Left lung (tissue), 10 donors: ENCODE data around the gene FBXL2. TPM values are rescaled to one million over a fixed set of nuclear protein-coding genes. Genes with fewer than 3 reads are reported as not detected.

Experiments used
- ATAC-seq: fragments of 200-7000 bp; cut with Tn5 transposase; one replicate; pipeline ENCODE4 v1.9.1; 2020; ENCODE audit warnings: moderate library complexity
- DNase-seq, 4 donors: peaks; one replicate each; pipeline ENCODE4 v3.0.0-alpha.2; 2013 to 2020
- H3K27ac ChIP-seq, 2 donors: fragments of 200-600 bp; sonication (generic) in 1 of 2; one replicate each; pipeline versions ENCODE4 v1.5.0 to v1.8.0; 2020 to 2021
- H3K27me3 ChIP-seq, 2 donors: fragments of 200-600 bp; sonication (generic) in 1 of 2; one replicate each; pipeline versions ENCODE4 v1.5.0 to v1.8.0; 2020 to 2021
- H3K36me3 ChIP-seq, 2 donors: fragments of 200-600 bp; sonication (generic) in 1 of 2; one replicate each; pipeline versions ENCODE4 v1.5.0 to v1.8.0; 2020 to 2021
- H3K4me1 ChIP-seq, 2 donors: fragments of 200-600 bp; one replicate each; pipeline ENCODE4 v1.8.0; 2021
- H3K4me3 ChIP-seq, 2 donors: fragments of 200-600 bp; sonication (generic) in 1 of 2; one replicate each; pipeline versions ENCODE4 v1.5.0 to v1.8.0; 2020 to 2021; ENCODE audit warnings: mild to moderate bottlenecking in 1 of 2
- H3K9me3 ChIP-seq, 2 donors: fragments of 200-600 bp; sonication (generic) in 1 of 2; one replicate each; pipeline versions ENCODE4 v1.5.0 to v1.8.0; 2020 to 2021
- CTCF ChIP-seq, 2 donors: fragments of 200-600 bp; sonication (generic) in 1 of 2; IDR thresholded peaks; one replicate each; pipeline versions ENCODE4 v1.5.0 to v1.8.0; 2021; ENCODE audit warnings: antibody characterized with exemption in 2 of 2
- intact Hi-C, 2 donors: fragments of 100-400 bp; cut with DNase I; formaldehyde crosslinking; loops; one replicate each; pipeline versions ENCODE4 v1.11.2 to v1.14.2; 2022
- polyA plus RNA-seq, 6 donors: library from polyadenylated mRNA; unstranded; fragments of 120-200 nt; gene quantifications; one replicate each; pipeline ENCODE4 v1.2.1, GENCODE V29; 2013; ENCODE audit not compliant: insufficient read length in 6 of 6
- total RNA-seq, 2 donors: library from RNA; stranded (reverse); fragmentation: NEBNext Ultra II Directional; extraction: Animal tissue kit (Norgen Biotek cat#: 25700); gene quantifications; one replicate each; pipeline ENCODE4 v1.2.1, GENCODE V29; 2021
- donor health status: DM: no; HTN: yes; CAD: no.
- donor health status: DM: no; HTN: no; CAD: no.

Gene FBXL2
- total and polyA plus RNA-seq, 8 donors, result 7.5 to 35.7 (median 29.9) TPM

DNA sequence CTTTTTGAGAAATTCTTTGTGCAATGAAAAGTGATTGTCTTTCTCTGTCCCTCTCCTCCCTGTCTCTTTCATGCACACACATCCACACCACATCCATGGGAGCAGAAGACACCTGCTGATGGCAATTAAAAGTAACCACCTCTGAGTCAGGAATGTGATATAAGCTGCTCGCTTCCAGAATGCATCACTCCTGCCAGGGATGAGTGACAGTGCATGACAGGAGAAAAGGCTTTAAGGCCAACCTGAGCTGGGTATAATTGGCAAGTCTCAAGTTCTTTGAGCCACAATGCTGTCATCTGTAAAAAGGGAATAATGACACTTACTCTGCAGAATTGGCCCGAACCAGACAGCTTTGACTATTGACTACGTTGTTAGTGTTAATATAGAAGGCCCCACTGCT, 103.4 kb downstream of the FBXL2 start:
- TF ChIP-seq CTCF (IDR thresholded peaks at IDR 0.05), result no peak
- intact Hi-C loops, result no loop called here
- no peak for ATAC-seq
- DNase-seq, result no peak
- Histone ChIP-seq H3K4me1 (no peaks in the 10 kb centered on the region), H3K9me3 (no peaks in the 10 kb centered on the region), H3K4me3 (no peak overlapping the region), H3K36me3 (peaks cover 0 to 17% of the 10 kb centered on the region in 2 donors), H3K27ac (no peak overlapping the region), H3K27me3 (no peaks in the 10 kb centered on the region)

- Histone ChIP-seq H3K9me3 (no peaks in the 10 kb centered on the region), H3K36me3 (peaks cover 0 to 49% of the 10 kb centered on the region in 2 donors), H3K4me1 (no peaks in the 10 kb centered on the region), H3K27me3 (no peaks in the 10 kb centered on the region), H3K27ac (no peak overlapping the region), H3K4me3 (no peak overlapping the region)
- no peak for ATAC-seq
- intact Hi-C loops, result no loop called here
- no peak for TF ChIP-seq CTCF (IDR thresholded peaks at IDR 0.05)
- DNase-seq, result no peak
These were observed 106.7 kb downstream of the FBXL2 start for GRCh38 chr3:33383951-33384350.

- Histone ChIP-seq H3K4me1 (no peaks in the 10 kb centered on the region), H3K4me3 (no peak overlapping the region), H3K27ac (no peak overlapping the region), H3K9me3 (no peaks in the 10 kb centered on the region), H3K27me3 (no peaks in the 10 kb centered on the region), H3K36me3 (peaks cover 0 to 63% of the 10 kb centered on the region in 2 donors)
- ATAC-seq, result no peak
- TF ChIP-seq CTCF (IDR thresholded peaks at IDR 0.05), result no peak
- intact Hi-C loops, result no loop called here
- no peak for DNase-seq
These were observed 108.2 kb downstream of the FBXL2 start for GRCh38 chr3:33385423-33385822.

DNA sequence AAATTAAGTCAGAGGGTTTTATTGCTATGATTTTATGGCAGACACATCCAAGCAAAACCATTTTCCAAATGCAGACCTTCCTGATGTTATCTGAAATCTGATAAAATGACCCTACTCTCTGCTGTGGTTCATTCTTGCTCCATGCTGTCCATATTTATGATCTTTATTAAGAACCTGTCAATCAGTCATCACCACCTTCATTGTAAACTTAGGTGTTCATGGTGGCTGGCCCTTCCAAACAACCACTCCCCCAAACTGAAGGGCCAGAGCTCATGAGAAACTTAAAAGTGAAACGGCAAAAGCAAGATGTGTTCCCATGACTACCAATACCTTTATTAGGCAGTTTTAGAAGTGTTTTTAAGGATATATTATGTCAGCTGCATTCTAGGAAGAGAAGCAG, 109.4 kb downstream of the FBXL2 start:
- no peaks in the 10 kb centered on the region for H3K27me3 ChIP-seq
- no peak for TF ChIP-seq CTCF (IDR thresholded peaks at IDR 0.05)
- no peak overlapping the region for H3K27ac ChIP-seq
- no peaks in the 10 kb centered on the region for H3K9me3 ChIP-seq
- no peak overlapping the region for H3K4me3 ChIP-seq
- ATAC-seq (no peak), DNase-seq (no peak)
- peaks cover 0 to 76% of the 10 kb centered on the region in 2 donors for H3K36me3 ChIP-seq
- intact Hi-C loops, result no loop called here
- H3K4me1 ChIP-seq, result no peaks in the 10 kb centered on the region

- ATAC-seq, result no peak
- H3K4me1 ChIP-seq, result no peaks in the 10 kb centered on the region
- no peak overlapping the region for H3K4me3 ChIP-seq
- H3K9me3 ChIP-seq, result no peaks in the 10 kb centered on the region
- no peaks in the 10 kb centered on the region for H3K27me3 ChIP-seq
- TF ChIP-seq CTCF (IDR thresholded peaks at IDR 0.05), result no peak
- no peak overlapping the region for H3K27ac ChIP-seq
- intact Hi-C loops, result no loop called here
- peaks cover 0 to 95% of the 10 kb centered on the region in 2 donors for H3K36me3 ChIP-seq
- no peak for DNase-seq
These were observed 111.3 kb downstream of the FBXL2 start for GRCh38 chr3:33388374-33389100.
